Measurements from ENCODE around the gene NPR2. TPM values are rescaled to one million over a fixed set of nuclear protein-coding genes. Genes with fewer than 3 reads are reported as not detected.

NPR2 gene
- total RNA-seq, 4 donors from 2014 or later: 22.0 to 35.9 (median 29.7) TPM

DNA sequence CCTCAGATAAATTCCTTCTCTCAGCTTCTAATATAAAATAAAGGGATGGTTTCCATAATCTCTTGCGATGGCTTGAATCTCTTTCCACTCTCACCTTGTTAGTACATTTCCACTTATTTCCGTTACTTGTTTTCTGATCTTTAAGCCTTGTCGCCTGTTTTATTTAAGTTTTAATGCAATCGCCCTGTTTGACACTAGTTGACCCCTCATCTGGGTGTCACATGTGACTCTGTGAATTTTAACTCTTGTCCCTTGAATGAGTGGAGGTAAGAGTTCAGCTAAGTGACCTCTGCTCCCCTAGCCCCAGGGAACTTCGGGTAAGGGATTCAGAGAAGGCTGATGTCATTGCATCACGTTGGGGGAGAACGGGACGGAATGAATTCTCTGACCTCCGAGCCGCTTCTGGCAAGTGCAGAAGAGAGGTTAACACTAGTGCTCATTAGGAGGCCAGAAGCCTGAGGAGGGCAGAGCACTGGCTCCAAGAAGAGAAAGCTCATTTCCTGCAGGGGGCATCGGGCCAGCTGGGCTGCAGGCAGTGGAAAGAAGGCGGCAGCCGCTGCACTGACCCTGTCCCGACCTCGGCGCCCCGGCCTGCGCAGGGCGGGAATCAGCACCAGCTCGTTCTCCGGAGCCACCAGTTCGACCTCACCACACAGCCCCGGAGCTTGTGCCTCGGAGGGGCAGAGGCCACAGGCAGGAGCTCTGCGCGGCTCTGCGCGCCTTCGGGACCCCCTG, 22.9 kb downstream of the NPR2 start:
- no peak for DNase-seq (ENCODE audit: extremely low spot score)
- Histone ChIP-seq H3K27ac (replicated peaks in 1 of 4) (peak overlapping the region; percentile 94 to 100 (median 96)), H3K4me1 (peaks cover 30 to 47% (median 44%) of the 10 kb centered on the region in 4 donors), H3K9me3 (no peaks in the 10 kb centered on the region), H3K27me3 (no peaks in the 10 kb centered on the region), H3K4me3 (peak overlapping the region; percentile 76 to 100 (median 86)), H3K36me3 (peaks cover 0 to 13% (median 8%) of the 10 kb centered on the region in 4 donors)
- no peak for TF ChIP-seq POLR2A (IDR thresholded peaks at IDR 0.05; ENCODE audit: low read depth)
- TF ChIP-seq EP300 (IDR thresholded peaks at IDR 0.05): no peak
- TF ChIP-seq POLR2AphosphoS5 (IDR thresholded peaks at IDR 0.05): peak in 1 of 2 donors; percentile 30
- TF ChIP-seq, protein P1, sequence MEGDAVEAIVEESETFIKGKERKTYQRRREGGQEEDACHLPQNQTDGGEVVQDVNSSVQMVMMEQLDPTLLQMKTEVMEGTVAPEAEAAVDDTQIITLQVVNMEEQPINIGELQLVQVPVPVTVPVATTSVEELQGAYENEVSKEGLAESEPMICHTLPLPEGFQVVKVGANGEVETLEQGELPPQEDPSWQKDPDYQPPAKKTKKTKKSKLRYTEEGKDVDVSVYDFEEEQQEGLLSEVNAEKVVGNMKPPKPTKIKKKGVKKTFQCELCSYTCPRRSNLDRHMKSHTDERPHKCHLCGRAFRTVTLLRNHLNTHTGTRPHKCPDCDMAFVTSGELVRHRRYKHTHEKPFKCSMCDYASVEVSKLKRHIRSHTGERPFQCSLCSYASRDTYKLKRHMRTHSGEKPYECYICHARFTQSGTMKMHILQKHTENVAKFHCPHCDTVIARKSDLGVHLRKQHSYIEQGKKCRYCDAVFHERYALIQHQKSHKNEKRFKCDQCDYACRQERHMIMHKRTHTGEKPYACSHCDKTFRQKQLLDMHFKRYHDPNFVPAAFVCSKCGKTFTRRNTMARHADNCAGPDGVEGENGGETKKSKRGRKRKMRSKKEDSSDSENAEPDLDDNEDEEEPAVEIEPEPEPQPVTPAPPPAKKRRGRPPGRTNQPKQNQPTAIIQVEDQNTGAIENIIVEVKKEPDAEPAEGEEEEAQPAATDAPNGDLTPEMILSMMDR (IDR thresholded peaks at IDR 0.05): peak in 2 of 3 experiments; percentile 7 to 28
- 27% methylated on average over 9 of the region's 29 CpGs for WGBS
- intact Hi-C loops (cut with DNase I): no loop called here

DNA sequence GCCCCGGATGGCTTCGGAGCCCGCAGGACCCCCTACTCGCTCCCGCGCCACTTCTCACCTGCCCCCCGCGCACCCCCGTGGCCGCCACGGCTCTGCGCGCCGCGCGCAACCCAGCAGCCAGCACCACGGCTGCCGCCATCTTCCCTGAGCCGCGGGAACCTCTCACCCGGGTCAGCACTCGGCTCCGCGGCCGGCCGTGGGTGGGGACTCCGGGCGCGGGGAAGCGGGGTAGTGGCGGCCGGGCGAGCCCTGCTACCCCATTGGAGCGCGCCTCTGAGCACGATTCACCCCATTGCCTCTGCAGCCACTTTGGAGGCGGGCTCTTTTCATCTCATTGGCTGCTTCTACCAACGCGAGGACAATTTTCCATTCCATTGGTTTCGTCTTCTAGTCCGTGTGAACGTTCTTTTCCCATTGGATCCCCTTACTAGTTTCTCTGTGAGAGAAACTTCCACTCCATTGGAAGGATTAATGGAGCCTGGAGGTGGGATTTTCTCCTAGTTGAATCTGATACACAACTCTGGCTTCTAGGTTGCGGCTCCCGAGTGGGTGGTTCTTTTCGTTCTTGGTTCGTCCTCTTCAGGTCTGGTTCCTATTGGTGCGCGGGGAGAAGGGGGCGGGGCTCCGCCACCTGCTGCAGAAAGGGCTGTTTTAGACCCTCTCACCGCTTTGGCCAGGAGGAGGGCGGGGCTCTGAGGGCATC, 23.6 kb downstream of the NPR2 start, which contains the start of gene HINT2:
Gene HINT2, minus strand, starts transcription at position 202 of the 703 bp plus-strand sequence. Its CDS starts 63 bp downstream, at position 139.
- no peaks in the 10 kb centered on the region for H3K27me3 ChIP-seq
- H3K36me3 ChIP-seq: peaks cover 0 to 6% (median 2%) of the 10 kb centered on the region in 4 donors
- WGBS: 0% methylated on average over 18 of the region's 52 CpGs
- H3K27ac ChIP-seq (replicated peaks in 1 of 4): peak within 1 kb of the TSS; percentile 94 to 100 (median 96)
- TF ChIP-seq POLR2AphosphoS5 (IDR thresholded peaks at IDR 0.05) (peak; percentile 85 to 98), EP300 (IDR thresholded peaks at IDR 0.05) (no peak), POLR2A (IDR thresholded peaks at IDR 0.05; ENCODE audit: low read depth) (peak; percentile 86)
- TF ChIP-seq, protein P1 (IDR thresholded peaks at IDR 0.05): peak in 1 of 3 experiments; percentile 16
- H3K4me3 ChIP-seq: peak within 1 kb of the TSS; percentile 76 to 100 (median 86)
- H3K9me3 ChIP-seq: no peaks in the 10 kb centered on the region
- H3K4me1 ChIP-seq: peaks cover 30 to 47% (median 43%) of the 10 kb centered on the region in 4 donors
- peak; percentile 99 for DNase-seq (ENCODE audit: extremely low spot score)
- intact Hi-C loops (cut with DNase I): no loop called here

DNA sequence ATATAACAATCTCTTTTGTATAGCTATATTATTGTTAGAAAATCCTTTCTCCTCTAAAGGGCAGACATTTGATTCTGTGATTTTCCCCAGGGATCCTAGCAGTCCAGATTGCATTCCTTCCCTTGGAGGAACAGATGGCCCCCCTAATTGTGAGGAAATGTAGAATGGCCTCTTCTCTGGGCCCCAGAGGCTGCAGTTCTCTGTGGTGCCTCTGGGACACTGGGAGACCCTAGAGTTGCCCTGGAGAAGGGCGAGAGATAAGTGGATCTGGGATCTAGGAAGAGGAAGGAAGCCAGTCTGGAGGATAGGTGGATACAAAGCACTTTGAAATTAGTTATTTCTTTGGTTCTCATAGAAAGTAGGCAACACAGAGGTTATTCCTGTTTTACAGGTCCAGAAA, 25.3 kb downstream of the NPR2 start:
- Histone ChIP-seq H3K4me3 (no peak overlapping the region), H3K4me1 (peaks cover 23 to 36% (median 30%) of the 10 kb centered on the region in 4 donors), H3K36me3 (no peaks in the 10 kb centered on the region), H3K9me3 (no peaks in the 10 kb centered on the region), H3K27me3 (no peaks in the 10 kb centered on the region), H3K27ac (replicated peaks in 1 of 4) (no peak overlapping the region)
- no peak for TF ChIP-seq POLR2AphosphoS5 (IDR thresholded peaks at IDR 0.05)
- TF ChIP-seq, protein P1 (IDR thresholded peaks at IDR 0.05): no peak
- no peak for TF ChIP-seq POLR2A (IDR thresholded peaks at IDR 0.05; ENCODE audit: low read depth)
- WGBS: 65% methylated on average over 1 of the region's 1 CpG
- no peak for DNase-seq (ENCODE audit: extremely low spot score)
- intact Hi-C loops (cut with DNase I): no loop called here

DNA sequence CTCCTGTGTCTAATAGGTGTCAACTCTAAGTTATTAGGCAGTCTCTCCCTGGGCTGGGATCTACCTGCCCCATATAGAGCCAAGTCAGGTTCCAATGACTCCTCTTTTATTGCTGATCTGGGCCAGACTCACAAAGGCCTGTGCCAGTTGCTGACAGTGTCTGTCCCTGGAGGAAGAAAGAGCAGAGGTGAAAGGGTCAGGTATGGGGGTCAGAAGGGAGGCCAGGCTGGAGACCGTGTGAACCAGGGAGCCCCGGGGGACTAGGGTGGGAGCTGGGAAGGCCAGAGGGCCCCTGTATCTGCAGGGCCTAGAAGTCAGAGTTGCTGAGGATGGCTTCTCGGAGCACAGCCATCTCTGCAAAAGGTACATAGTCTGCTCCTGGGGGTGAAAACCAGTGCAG, 26.9 kb downstream of the NPR2 start:
- WGBS: 91% methylated on average over 3 of the region's 3 CpGs
- no peak overlapping the region for H3K27ac ChIP-seq (replicated peaks in 1 of 4)
- H3K4me3 ChIP-seq: no peak overlapping the region
- DNase-seq (ENCODE audit: extremely low spot score): no peak
- no peaks in the 10 kb centered on the region for H3K36me3 ChIP-seq
- H3K9me3 ChIP-seq: no peaks in the 10 kb centered on the region
- peaks cover 11 to 20% (median 16%) of the 10 kb centered on the region in 4 donors for H3K4me1 ChIP-seq
- H3K27me3 ChIP-seq: no peaks in the 10 kb centered on the region
- TF ChIP-seq, protein P1 (IDR thresholded peaks at IDR 0.05): no peak
- TF ChIP-seq POLR2AphosphoS5 (IDR thresholded peaks at IDR 0.05): no peak
- TF ChIP-seq POLR2A (IDR thresholded peaks at IDR 0.05; ENCODE audit: low read depth): no peak
- no peak for TF ChIP-seq EP300 (IDR thresholded peaks at IDR 0.05)
- intact Hi-C loops (cut with DNase I): no loop called here
